Measurements from ENCODE around the gene EGFL8. TPM values are rescaled to one million over a fixed set of nuclear protein-coding genes. Genes with fewer than 3 reads are reported as not detected.

The EGFL8 gene
- total and polyA plus RNA-seq, 2 of the 8 experiments (the other 6 are each of a cell fraction or from before 2014, with no cell fraction given): 5.0 to 9.2 TPM

- TF ChIP-seq TAF7 (optimal IDR thresholded peaks at IDR 0.05; ENCODE audit: borderline replicate concordance, low read depth, low read length) (no peak), FOSL1 (IDR thresholded peaks at IDR 0.05; ENCODE audit: insufficient read depth, low read depth, low read length) (no peak), SIN3A (conservative IDR thresholded peaks at IDR 0.05 in 1 of 2, IDR thresholded peaks at IDR 0.05 in 1 of 2; ENCODE audit: low read depth in 1 of 2, low read length in 2 of 2) (peak in 1 of 2 experiments; percentile 84; a peak in 2 of 4 replicates), ASH2L (IDR thresholded peaks at IDR 0.05; ENCODE audit: low read length) (no peak)
These were observed 25.9 kb downstream of the EGFL8 start, which contains the start of gene PBX2 (continued) for GRCh38 chr6:32190054-32190851.

All from H1 (cell line).